OCI-LY3 (cell line): ENCODE measurements around the gene NLRP11.

ENCODE experiments used
- CTCF ChIP-seq: fragments of 200-600, 300-600 bp; sonication (generic); IDR thresholded peaks from 2 replicates; pipeline ENCODE4 v1.5.1; 2014; ENCODE audit warnings: antibody characterized with exemption, low read length, low read depth
- EZH2phosphoT487 ChIP-seq: fragments of 200-600 bp; shearing (Covaris generic); IDR thresholded peaks from 2 replicates; pipeline ENCODE4 v1.6.1; 2018; ENCODE audit warnings: antibody characterized with exemption, mixed run types, low read depth

- no peak for TF ChIP-seq CTCF
- TF ChIP-seq EZH2phosphoT487: no peak
Measured at GRCh38 chr19:55858401-55858800, 26.6 kb upstream of the NLRP11 start.
